HL-60 (cell line): Measurements from ENCODE around the gene COPG2.

Source experiments
- CTCF ChIP-seq: IDR thresholded peaks from one replicate; pipeline ENCODE4 v1.5.1; 2011; ENCODE audit warnings: low read length, control low read depth, inconsistent platforms; ENCODE audit not compliant: insufficient read depth
- POLR2AphosphoS5 ChIP-seq: IDR thresholded peaks from 2 replicates; pipeline ENCODE4 v1.6.1; 2012; ENCODE audit warnings: low read depth
- REST ChIP-seq: IDR thresholded peaks from 2 replicates; pipeline ENCODE4 v1.6.1; 2012; ENCODE audit warnings: low read depth; ENCODE audit not compliant: insufficient replicate concordance

- TF ChIP-seq CTCF (no peak), POLR2AphosphoS5 (no peak), REST (no peak)
Measured at GRCh38 chr7:130544356-130544755, 124.2 kb downstream of the COPG2 start.
